Right hindlimb (tissue), 1 donor: ENCODE data around the gene ZNF648.
"Not testable (repeated sequence)": the region's sequence is repeated elsewhere in the genome, so short reads cannot be mapped to it uniquely, and the experiment has no call there.

ENCODE experiments used
- DNase-seq: peaks from one replicate; pipeline ENCODE4 v3.0.0-alpha.2; 2018

Gene ZNF648

GRCh38 chr1:182061594-182061993 is at the start of gene ZNF648:
TSS of gene ZNF648 (minus strand) at chr1:182061712. CDS start at chr1:182058010, 3,702 bp downstream.
- DNase-seq: no peak

GRCh38 chr1:182110635-182111034 is 49.1 kb upstream of the ZNF648 start:
- no peak for DNase-seq

- DNase-seq: no peak
These were observed 48.3 kb upstream of the ZNF648 start for GRCh38 chr1:182109771-182110170.

GRCh38 chr1:182107209-182107608 is 45.7 kb upstream of the ZNF648 start:
- DNase-seq: no peak

- no peak for DNase-seq
These were observed 40.5 kb upstream of the ZNF648 start for GRCh38 chr1:182102043-182102416.

- no peak for DNase-seq
These were observed 40.0 kb upstream of the ZNF648 start for GRCh38 chr1:182101415-182102042.

GRCh38 chr1:182098301-182098700 is 36.8 kb upstream of the ZNF648 start:
- DNase-seq: no peak

GRCh38 chr1:182095946-182096345 is 34.4 kb upstream of the ZNF648 start:
- DNase-seq: no peak

- DNase-seq: not testable (repeated sequence)
These were observed 33.0 kb upstream of the ZNF648 start for GRCh38 chr1:182094514-182095005.

- no peak for DNase-seq
These were observed 32.3 kb upstream of the ZNF648 start for GRCh38 chr1:182093781-182094180.

GRCh38 chr1:182092336-182092735 is 30.8 kb upstream of the ZNF648 start:
- DNase-seq: no peak

- no peak for DNase-seq
These were observed 29.6 kb upstream of the ZNF648 start for GRCh38 chr1:182091083-182091482.

- DNase-seq: no peak
These were observed 26.3 kb upstream of the ZNF648 start for GRCh38 chr1:182087719-182088350.

- no peak for DNase-seq
These were observed 25.8 kb upstream of the ZNF648 start for GRCh38 chr1:182087304-182087703.

GRCh38 chr1:182086620-182087019 is 25.1 kb upstream of the ZNF648 start:
- no peak for DNase-seq

- DNase-seq: no peak
These were observed 24.6 kb upstream of the ZNF648 start for GRCh38 chr1:182086136-182086535.

GRCh38 chr1:182085726-182086125 is 24.2 kb upstream of the ZNF648 start:
- DNase-seq: no peak

- peak; percentile 86 for DNase-seq
These were observed 23.2 kb upstream of the ZNF648 start for GRCh38 chr1:182084487-182085316.

- DNase-seq: no peak
These were observed 22.5 kb upstream of the ZNF648 start for GRCh38 chr1:182083851-182084486.

- no peak for DNase-seq
These were observed 19.6 kb upstream of the ZNF648 start for GRCh38 chr1:182080955-182081582.

- no peak for DNase-seq
These were observed 18.5 kb upstream of the ZNF648 start for GRCh38 chr1:182080040-182080439.

- no peak for DNase-seq
These were observed 10.4 kb upstream of the ZNF648 start for GRCh38 chr1:182071924-182072323.

GRCh38 chr1:182069028-182069466 is 7.5 kb upstream of the ZNF648 start:
- DNase-seq: peak; percentile 61
